PC-3 (cell line): ENCODE results near the gene DOCK8. TPM values are rescaled to one million over a fixed set of nuclear protein-coding genes. Genes with fewer than 3 reads are reported as not detected.

Experiments
- ATAC-seq: fragments of 200-7000 bp; cut with Tn5 transposase; 2 replicates; pipeline ENCODE4 v1.9.1; 2020; ENCODE audit warnings: mild to moderate bottlenecking, moderate library complexity
- BruUV-seq: library from RNA; stranded (reverse); fragments of 400-500 nt; replicated peaks from 2 replicates; lab custom pipeline; 2021; lab: Mats Ljungman, UMichigan
- CTCF ChIA-PET: fragments of 300-600 bp; sonication (Branson Sonifier 250); formaldehyde crosslinking; loops from one replicate; lab custom pipeline; 2022; ENCODE audit warnings: antibody characterized with exemption; lab: Charles Lee
- POLR2A ChIA-PET: fragments of 300-600 bp; sonication (Branson Sonifier 250); formaldehyde crosslinking; loops from one replicate; lab custom pipeline; 2022; ENCODE audit warnings: antibody characterized with exemption; ENCODE audit not compliant: unreplicated experiment; lab: Charles Lee
- DNase-seq: peaks from one replicate; pipeline ENCODE4 v3.0.0-alpha.2; 2015
- H2AFZ ChIP-seq: fragments of 300-600 bp; sonication (generic); 2 replicates; pipeline ENCODE4 v1.6.0; 2016; ENCODE audit warnings: antibody characterized with exemption, low read length
- H3F3A ChIP-seq: fragments of 300-600 bp; sonication (generic); one replicate; pipeline ENCODE4 v1.6.0; 2017; ENCODE audit warnings: antibody characterized with exemption, low read length, control low read depth, mild to moderate bottlenecking; ENCODE audit not compliant: unreplicated experiment
- H3K27ac ChIP-seq: fragments of 300-600 bp; sonication (generic); 2 replicates; pipeline ENCODE4 v1.5.1; 2016; ENCODE audit warnings: mild to moderate bottlenecking, low read length
- H3K27me3 ChIP-seq: fragments of 300-600 bp; sonication (generic); 2 replicates; pipeline ENCODE4 v1.6.1; 2016; ENCODE audit warnings: low read length, mixed read lengths
- H3K36me3 ChIP-seq: fragments of 300-600 bp; sonication (generic); 2 replicates; pipeline ENCODE4 v1.6.1; 2016; ENCODE audit warnings: low read depth, mixed run types, low read length, mixed read lengths
- H3K4me1 ChIP-seq: fragments of 300-600 bp; sonication (generic); 2 replicates; pipeline ENCODE4 v1.5.1; 2016; ENCODE audit warnings: low read length; ENCODE audit not compliant: insufficient read depth
- H3K4me2 ChIP-seq: fragments of 300-600 bp; sonication (generic); 2 replicates; pipeline ENCODE4 v1.6.0; 2016; ENCODE audit warnings: low read length
- H3K4me3 ChIP-seq: fragments of 300-600 bp; sonication (generic); 2 replicates; pipeline ENCODE4 v1.5.1; 2016; ENCODE audit warnings: mild to moderate bottlenecking, low read length, mixed read lengths
- H3K79me2 ChIP-seq: fragments of 300-600 bp; sonication (generic); 2 replicates; pipeline ENCODE4 v1.6.1; 2017; ENCODE audit warnings: low read length, mixed read lengths
- H3K9ac ChIP-seq: fragments of 300-600 bp; sonication (generic); 2 replicates; pipeline ENCODE4 v1.6.0; 2016; ENCODE audit warnings: mild to moderate bottlenecking, low read length
- H3K9me2 ChIP-seq: fragments of 300-600 bp; sonication (generic); replicated peaks from 2 replicates; pipeline ENCODE4 v1.6.1; 2016; ENCODE audit warnings: mixed run types, low read length, mixed read lengths
- H3K9me3 ChIP-seq: fragments of 300-600 bp; sonication (generic); 2 replicates; pipeline ENCODE4 v1.6.1; 2016; ENCODE audit warnings: low read length, mixed read lengths
- H4K20me1 ChIP-seq: fragments of 300-600 bp; sonication (generic); 2 replicates; pipeline ENCODE4 v1.6.1; 2016; ENCODE audit warnings: low read length, mixed read lengths
- EZH2 ChIP-seq: fragments of 300-600 bp; sonication (generic); IDR thresholded peaks from one replicate; pipeline ENCODE4 v1.6.1; 2017; ENCODE audit warnings: antibody characterized with exemption, mild to moderate bottlenecking, low read length; ENCODE audit not compliant: unreplicated experiment
- EZH2phosphoT487 ChIP-seq: fragments of 300-600 bp; sonication (generic); IDR thresholded peaks from 2 replicates; pipeline ENCODE4 v1.6.1; 2018; ENCODE audit warnings: mild to moderate bottlenecking, antibody characterized with exemption, low read length, borderline replicate concordance
- intact Hi-C: fragments of 100-400 bp; cut with micrococcal nuclease; formaldehyde crosslinking; loops from 2 replicates; pipeline ENCODE4 v1.9.0; 2023
- total RNA-seq: library from RNA; depleted of rRNA; stranded (reverse); fragments of >200 nt; gene quantifications from 2 replicates; pipeline ENCODE4 v1.2.3, GENCODE V29; 2014
- TF ChIP-seq, protein P1 (sequence below): fragments of 300-600 bp; sonication (generic); conservative IDR thresholded peaks from 2 replicates; pipeline ENCODE4 v1.5.1; 2017; ENCODE audit warnings: antibody characterized with exemption, low read depth, mild to moderate bottlenecking, low read length

The DOCK8 gene
- total RNA-seq, 1 experiment from 2014 or later = 1.9 TPM

GRCh38 chr9:250625-251024 is 36.0 kb downstream of the DOCK8 start:
- Histone ChIP-seq H3K27me3 (no peaks in the 10 kb centered on the region), H3K9me3 (no peaks in the 10 kb centered on the region), H2AFZ (no peak overlapping the region), H3K4me3 (no peak overlapping the region), H3K4me1 (no peaks in the 10 kb centered on the region), H4K20me1 (no peaks in the 10 kb centered on the region), H3K79me2 (no peaks in the 10 kb centered on the region), H3K36me3 (no peaks in the 10 kb centered on the region), H3K4me2 (no peak overlapping the region), H3K9ac (no peak overlapping the region), H3K27ac (no peak overlapping the region), H3K9me2 (no peaks in the 10 kb centered on the region), H3F3A (no peaks in the 10 kb centered on the region)
- DNase-seq (no peak), ATAC-seq (no peak)
- ChIA-PET POLR2A (no interaction called here), CTCF (no interaction called here)
- intact Hi-C loops = no loop called here
- no TSS peak for BruUV-seq
- TF ChIP-seq EZH2 (no peak), EZH2phosphoT487 (no peak)
- TF ChIP-seq, protein P1, sequence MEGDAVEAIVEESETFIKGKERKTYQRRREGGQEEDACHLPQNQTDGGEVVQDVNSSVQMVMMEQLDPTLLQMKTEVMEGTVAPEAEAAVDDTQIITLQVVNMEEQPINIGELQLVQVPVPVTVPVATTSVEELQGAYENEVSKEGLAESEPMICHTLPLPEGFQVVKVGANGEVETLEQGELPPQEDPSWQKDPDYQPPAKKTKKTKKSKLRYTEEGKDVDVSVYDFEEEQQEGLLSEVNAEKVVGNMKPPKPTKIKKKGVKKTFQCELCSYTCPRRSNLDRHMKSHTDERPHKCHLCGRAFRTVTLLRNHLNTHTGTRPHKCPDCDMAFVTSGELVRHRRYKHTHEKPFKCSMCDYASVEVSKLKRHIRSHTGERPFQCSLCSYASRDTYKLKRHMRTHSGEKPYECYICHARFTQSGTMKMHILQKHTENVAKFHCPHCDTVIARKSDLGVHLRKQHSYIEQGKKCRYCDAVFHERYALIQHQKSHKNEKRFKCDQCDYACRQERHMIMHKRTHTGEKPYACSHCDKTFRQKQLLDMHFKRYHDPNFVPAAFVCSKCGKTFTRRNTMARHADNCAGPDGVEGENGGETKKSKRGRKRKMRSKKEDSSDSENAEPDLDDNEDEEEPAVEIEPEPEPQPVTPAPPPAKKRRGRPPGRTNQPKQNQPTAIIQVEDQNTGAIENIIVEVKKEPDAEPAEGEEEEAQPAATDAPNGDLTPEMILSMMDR = no peak

DNA sequence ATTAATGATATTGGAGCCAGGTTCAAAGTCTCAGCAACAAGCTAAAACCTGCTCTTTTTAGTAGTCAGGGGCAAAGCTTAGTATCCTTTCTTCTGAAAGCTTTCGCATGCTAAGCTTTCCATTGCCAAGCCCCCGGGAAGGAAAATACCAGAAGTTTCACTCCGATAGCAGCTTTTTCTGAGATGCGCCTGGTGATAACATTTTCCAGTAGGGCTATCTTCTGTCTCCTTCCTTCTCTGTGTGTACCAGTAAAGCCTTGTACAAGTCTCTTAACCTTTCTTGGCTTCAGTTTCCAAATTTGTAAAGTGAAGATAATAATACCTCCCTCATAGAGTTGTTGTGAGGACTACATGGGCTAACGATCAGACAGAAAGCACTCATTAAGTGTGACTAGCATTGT is 36.7 kb downstream of the DOCK8 start:
- Histone ChIP-seq H3K9me2 (no peaks in the 10 kb centered on the region), H4K20me1 (no peaks in the 10 kb centered on the region), H3K27ac (no peak overlapping the region), H3K9ac (no peak overlapping the region), H3K4me1 (no peaks in the 10 kb centered on the region), H3K4me2 (no peak overlapping the region), H3F3A (no peaks in the 10 kb centered on the region), H3K27me3 (0 out of 2 replicates have a peak, but pooled peaks cover 3% of the 10 kb centered on the region), H3K79me2 (no peaks in the 10 kb centered on the region), H3K36me3 (no peaks in the 10 kb centered on the region), H3K4me3 (no peak overlapping the region), H2AFZ (no peak overlapping the region), H3K9me3 (no peaks in the 10 kb centered on the region)
- ATAC-seq (no peak), DNase-seq (no peak)
- BruUV-seq = no TSS peak
- TF ChIP-seq EZH2 (no peak), EZH2phosphoT487 (no peak)
- TF ChIP-seq, protein P1 = no peak
- ChIA-PET CTCF (no interaction called here), POLR2A (no interaction called here)
- intact Hi-C loops = no loop called here

GRCh38 chr9:253539-253938 is 38.9 kb downstream of the DOCK8 start:
- no peak overlapping the region for H3K27ac ChIP-seq
- no TSS peak for BruUV-seq
- H3F3A ChIP-seq = no peaks in the 10 kb centered on the region
- no peak overlapping the region for H2AFZ ChIP-seq
- 0 out of 2 replicates have a peak, but pooled peaks cover 3% of the 10 kb centered on the region for H3K27me3 ChIP-seq
- H3K4me1 ChIP-seq = no peaks in the 10 kb centered on the region
- no peak overlapping the region for H3K4me3 ChIP-seq
- no peak overlapping the region for H3K4me2 ChIP-seq
- TF ChIP-seq EZH2phosphoT487 = no peak
- no peak for ATAC-seq
- POLR2A ChIA-PET = no interaction called here
- H3K9me3 ChIP-seq = no peaks in the 10 kb centered on the region
- no peaks in the 10 kb centered on the region for H3K9me2 ChIP-seq
- CTCF ChIA-PET = no interaction called here
- H3K36me3 ChIP-seq = no peaks in the 10 kb centered on the region
- intact Hi-C loops = no loop called here
- DNase-seq = no peak
- H3K79me2 ChIP-seq = no peaks in the 10 kb centered on the region
- no peaks in the 10 kb centered on the region for H4K20me1 ChIP-seq
- H3K9ac ChIP-seq = no peak overlapping the region
